ENCODE measurements around the gene DDT. TPM values are rescaled to one million over a fixed set of nuclear protein-coding genes. Genes with fewer than 3 reads are reported as not detected.

DDT gene
- 99.7 and 132 TPM in 2 replicates for total RNA-seq

GRCh38 chr22:23974345-23974744, at the start of gene DDT:
Gene DDT, minus strand, starts transcription at chr22:23974441. Its CDS starts 27 bp downstream, at chr22:23974414.

GRCh38 chr22:24005201-24005600, 31.0 kb upstream of the DDT start, which contains the start of gene GSTT4:
Gene GSTT4, minus strand, starts transcription at chr22:24005453. Its CDS starts 97 bp downstream, at chr22:24005356.

DNA sequence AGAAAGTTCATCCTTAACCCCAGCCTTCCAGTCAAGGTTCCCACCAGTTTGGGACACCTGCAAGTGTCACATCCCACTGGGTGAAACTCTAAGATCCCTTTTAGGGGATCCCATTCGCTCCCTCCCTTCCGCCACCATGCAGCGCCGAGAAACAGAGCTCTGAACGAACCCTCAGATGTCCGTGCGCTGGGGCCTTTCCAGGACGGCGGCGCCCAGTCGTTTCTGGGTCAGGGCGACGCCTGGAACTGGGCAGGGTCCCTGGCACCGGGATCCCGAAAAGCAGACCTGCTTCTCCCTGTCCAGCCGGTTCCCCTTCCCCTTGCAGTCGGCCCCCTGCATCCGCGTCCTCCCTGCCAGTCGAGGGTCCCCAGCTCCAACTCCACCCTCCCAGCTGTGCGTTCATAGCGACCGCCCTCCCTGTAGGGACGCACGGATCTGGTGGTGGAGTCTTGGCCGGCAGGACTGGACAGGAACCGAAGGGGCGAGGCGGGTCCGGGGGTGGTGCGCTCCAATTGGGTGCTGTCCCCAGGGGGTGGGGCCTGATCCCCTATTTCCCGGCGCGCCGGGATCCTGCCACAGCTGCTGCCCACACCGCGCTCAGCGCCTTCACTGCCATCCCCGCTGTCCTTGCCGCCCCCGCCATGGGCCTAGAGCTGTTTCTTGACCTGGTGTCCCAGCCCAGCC, 5.5 kb upstream of the DDT start, which contains the start of gene GSTT2:
TSS of gene GSTT2 (plus strand) at position 578 of the 684 bp plus-strand sequence.

DNA sequence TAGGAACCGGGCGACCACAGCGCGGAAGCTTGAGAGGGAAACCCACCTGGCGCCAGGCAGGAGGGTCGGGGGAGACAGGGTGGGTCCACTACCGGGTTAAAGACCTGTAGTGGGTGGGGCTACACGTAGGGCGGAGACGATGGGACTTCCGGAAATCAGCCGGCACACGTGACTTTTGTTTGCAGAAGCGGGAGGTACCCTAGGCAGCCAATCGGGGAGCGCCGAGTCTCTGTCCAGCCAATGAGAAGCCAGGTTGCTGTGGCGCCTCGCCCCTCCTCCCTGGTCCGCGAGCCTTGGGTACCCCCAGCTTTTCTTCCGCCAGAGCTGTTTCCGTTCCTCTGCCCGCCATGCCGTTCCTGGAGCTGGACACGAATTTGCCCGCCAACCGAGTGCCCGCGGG, 7.7 kb downstream of the DDT start, which contains the start of gene DDTL:
TSS of gene DDTL (plus strand) at position 321 of the 400 bp plus-strand sequence. CDS start at position 348, 27 bp downstream.

DNA sequence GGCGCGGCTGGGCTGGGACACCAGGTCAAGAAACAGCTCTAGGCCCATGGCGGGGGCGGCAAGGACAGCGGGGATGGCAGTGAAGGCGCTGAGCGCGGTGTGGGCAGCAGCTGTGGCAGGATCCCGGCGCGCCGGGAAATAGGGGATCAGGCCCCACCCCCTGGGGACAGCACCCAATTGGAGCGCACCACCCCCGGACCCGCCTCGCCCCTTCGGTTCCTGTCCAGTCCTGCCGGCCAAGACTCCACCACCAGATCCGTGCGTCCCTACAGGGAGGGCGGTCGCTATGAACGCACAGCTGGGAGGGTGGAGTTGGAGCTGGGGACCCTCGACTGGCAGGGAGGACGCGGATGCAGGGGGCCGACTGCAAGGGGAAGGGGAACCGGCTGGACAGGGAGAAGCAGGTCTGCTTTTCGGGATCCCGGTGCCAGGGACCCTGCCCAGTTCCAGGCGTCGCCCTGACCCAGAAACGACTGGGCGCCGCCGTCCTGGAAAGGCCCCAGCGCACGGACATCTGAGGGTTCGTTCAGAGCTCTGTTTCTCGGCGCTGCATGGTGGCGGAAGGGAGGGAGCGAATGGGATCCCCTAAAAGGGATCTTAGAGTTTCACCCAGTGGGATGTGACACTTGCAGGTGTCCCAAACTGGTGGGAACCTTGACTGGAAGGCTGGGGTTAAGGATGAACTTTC, 13.0 kb downstream of the DDT start, which contains the start of gene GSTT2B:
TSS of gene GSTT2B (minus strand) at position 112 of the 688 bp plus-strand sequence. CDS start at position 48, 64 bp downstream.

Other genes with a start within 250 kb of the DDT start
- 3.3 and 4.9 TPM in 2 replicates for gene ZNF70, start 223.3 kb downstream of the DDT start, total RNA-seq
- gene VPREB3, start 220.0 kb downstream of the DDT start, total RNA-seq = not detected in 2 replicates
- gene C22orf15, start 211.5 kb downstream of the DDT start, total RNA-seq = not detected in 2 replicates
- 1.1 and 10.9 TPM in 2 replicates for gene CHCHD10, start 206.5 kb downstream of the DDT start, total RNA-seq
- 2.9 and 3.3 TPM in 2 replicates for gene MMP11, start 201.6 kb downstream of the DDT start, total RNA-seq
- 53.0 and 58.8 TPM in 2 replicates for gene SMARCB1, start 187.5 kb downstream of the DDT start, total RNA-seq
- 0.37 and 1.6 TPM in 2 replicates for gene DERL3, start 135.4 kb downstream of the DDT start, total RNA-seq
- gene SLC2A11, start 116.6 kb downstream of the DDT start, total RNA-seq = 6.2 and 6.3 TPM in 2 replicates
- gene MIF, start 80.1 kb downstream of the DDT start, total RNA-seq = 204 and 431 TPM in 2 replicates
- 0.39 and 8.5 TPM in 2 replicates for gene GSTT2B, start 13.2 kb downstream of the DDT start, total RNA-seq
- 3.7 TPM in 2 replicates for gene DDTL, start 7.6 kb downstream of the DDT start, total RNA-seq
- gene GSTT2, start 5.7 kb upstream of the DDT start, total RNA-seq = 0.73 TPM in 1 of 2 replicates, not detected in the other
- not detected in 2 replicates for gene GSTT4, start 31.0 kb upstream of the DDT start, total RNA-seq
- gene CABIN1, start 36.9 kb upstream of the DDT start, total RNA-seq = 55.5 and 63.1 TPM in 2 replicates
- gene SUSD2, start 207.0 kb upstream of the DDT start, total RNA-seq = 2.9 and 15.6 TPM in 2 replicates

All from subcutaneous preadipocyte (primary cell).